Thoracic aorta (tissue), 2 donors: ENCODE data around the gene FYB1. TPM values are rescaled to one million over a fixed set of nuclear protein-coding genes. Genes with fewer than 3 reads are reported as not detected.

Experiments
- ATAC-seq: fragments of 150-250 bp; one replicate; pipeline ENCODE4 v1.8.0; 2017; ENCODE audit warnings: low read depth; ENCODE audit not compliant: insufficient number of reproducible peaks, low FRiP score
- DNase-seq: peaks from one replicate; pipeline ENCODE4 v3.0.0-alpha.2; 2020; ENCODE audit warnings: low spot score
- H3K27ac ChIP-seq, 2 donors: fragments of 200-600 bp; sonication (generic); 1 replicate in 1 of 2; 2 replicates in 1 of 2; pipeline ENCODE4 v1.5.1; 2016; ENCODE audit warnings: mild to moderate bottlenecking in 2 of 2, moderate library complexity in 2 of 2
- H3K27me3 ChIP-seq: fragments of 200-600 bp; sonication (generic); replicated peaks from 2 replicates; pipeline ENCODE4 v1.6.0; 2016; ENCODE audit warnings: mild to moderate bottlenecking; ENCODE audit not compliant: insufficient read depth
- H3K36me3 ChIP-seq: fragments of 200-600 bp; sonication (generic); one replicate; pipeline ENCODE4 v1.5.1; 2016
- H3K4me1 ChIP-seq, 2 donors: fragments of 200-600 bp; sonication (generic); 1 replicate in 1 of 2; 2 replicates in 1 of 2; pipeline versions ENCODE4 v1.5.1 to v1.6.0; 2016; ENCODE audit warnings: low read depth in 2 of 2, mild to moderate bottlenecking in 1 of 2; ENCODE audit not compliant: control insufficient read depth in 1 of 2
- H3K4me3 ChIP-seq: fragments of 200-600 bp; sonication (generic); 2 replicates; pipeline ENCODE4 v1.5.1; 2016; ENCODE audit warnings: mild to moderate bottlenecking
- H3K9me3 ChIP-seq: fragments of 200-600 bp; sonication (generic); 2 replicates; pipeline ENCODE4 v1.5.1; 2016
- total RNA-seq, 2 donors: library from RNA; depleted of rRNA; stranded (reverse); fragments of >200 nt; gene quantifications; one replicate each; pipeline versions ENCODE4 v1.1.0 to v1.2.3, GENCODE V29; 2016
- TF ChIP-seq, protein P1 (sequence below): fragments of 200-600 bp; sonication (generic); IDR thresholded peaks from one replicate; pipeline ENCODE4 v1.5.1; 2019; ENCODE audit warnings: antibody characterized with exemption

Gene FYB1
- total RNA-seq, 2 donors from 2014 or later: 12.9 to 29.8 TPM

DNA sequence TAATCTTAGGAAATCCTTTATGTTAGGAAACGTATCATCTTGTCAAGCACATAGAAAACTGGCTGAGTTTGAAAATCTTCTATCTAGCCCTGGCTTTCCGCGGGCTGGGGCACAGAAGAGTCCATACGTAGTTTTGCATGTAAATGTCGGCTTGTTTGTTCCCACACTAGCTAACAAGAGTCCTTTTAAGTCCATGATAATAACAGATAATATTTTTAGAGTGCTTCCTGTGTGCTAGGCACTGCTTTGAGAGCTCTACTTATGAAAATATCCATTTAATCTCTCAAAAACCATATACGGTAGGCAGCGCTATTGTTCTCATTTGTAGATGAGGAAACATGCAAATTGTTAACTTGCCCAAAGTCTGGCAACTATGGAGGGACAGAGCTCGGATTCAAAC lies 40.5 kb downstream of the FYB1 start:
- H3K4me1 ChIP-seq: no peaks in the 10 kb centered on the region
- H3K4me3 ChIP-seq: no peak overlapping the region
- DNase-seq: no peak
- no peak overlapping the region for H3K27ac ChIP-seq
- no peaks in the 10 kb centered on the region for H3K9me3 ChIP-seq
- no peaks in the 10 kb centered on the region for H3K36me3 ChIP-seq
- no peak for ATAC-seq
- no peaks in the 10 kb centered on the region for H3K27me3 ChIP-seq
- TF ChIP-seq, protein P1, sequence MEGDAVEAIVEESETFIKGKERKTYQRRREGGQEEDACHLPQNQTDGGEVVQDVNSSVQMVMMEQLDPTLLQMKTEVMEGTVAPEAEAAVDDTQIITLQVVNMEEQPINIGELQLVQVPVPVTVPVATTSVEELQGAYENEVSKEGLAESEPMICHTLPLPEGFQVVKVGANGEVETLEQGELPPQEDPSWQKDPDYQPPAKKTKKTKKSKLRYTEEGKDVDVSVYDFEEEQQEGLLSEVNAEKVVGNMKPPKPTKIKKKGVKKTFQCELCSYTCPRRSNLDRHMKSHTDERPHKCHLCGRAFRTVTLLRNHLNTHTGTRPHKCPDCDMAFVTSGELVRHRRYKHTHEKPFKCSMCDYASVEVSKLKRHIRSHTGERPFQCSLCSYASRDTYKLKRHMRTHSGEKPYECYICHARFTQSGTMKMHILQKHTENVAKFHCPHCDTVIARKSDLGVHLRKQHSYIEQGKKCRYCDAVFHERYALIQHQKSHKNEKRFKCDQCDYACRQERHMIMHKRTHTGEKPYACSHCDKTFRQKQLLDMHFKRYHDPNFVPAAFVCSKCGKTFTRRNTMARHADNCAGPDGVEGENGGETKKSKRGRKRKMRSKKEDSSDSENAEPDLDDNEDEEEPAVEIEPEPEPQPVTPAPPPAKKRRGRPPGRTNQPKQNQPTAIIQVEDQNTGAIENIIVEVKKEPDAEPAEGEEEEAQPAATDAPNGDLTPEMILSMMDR: no peak

DNA sequence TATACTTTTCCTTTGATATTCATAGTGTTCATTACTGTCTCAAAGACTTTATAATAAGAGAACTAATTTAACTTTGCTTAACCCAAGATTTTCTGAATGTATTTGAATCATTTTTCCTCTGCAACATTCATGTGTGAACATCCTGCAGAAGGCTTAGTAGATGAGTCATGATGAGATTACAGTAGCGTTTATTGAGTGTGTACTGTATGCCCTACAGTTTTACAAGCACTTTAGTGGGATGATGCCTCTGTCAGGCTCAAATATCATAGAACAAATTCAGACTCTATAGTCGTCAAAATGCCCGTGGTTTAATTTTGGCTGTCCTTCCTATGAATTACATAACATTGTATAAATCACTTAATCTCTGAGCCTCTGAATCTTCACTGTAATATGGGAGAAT lies 41.2 kb downstream of the FYB1 start:
- DNase-seq: no peak
- H3K27ac ChIP-seq: no peak overlapping the region
- H3K9me3 ChIP-seq: no peaks in the 10 kb centered on the region
- H3K36me3 ChIP-seq: no peaks in the 10 kb centered on the region
- no peaks in the 10 kb centered on the region for H3K27me3 ChIP-seq
- TF ChIP-seq, protein P1: no peak
- ATAC-seq: no peak
- H3K4me1 ChIP-seq: no peaks in the 10 kb centered on the region
- H3K4me3 ChIP-seq: no peak overlapping the region

- no peaks in the 10 kb centered on the region for H3K27me3 ChIP-seq
- DNase-seq (no peak), ATAC-seq (no peak)
- TF ChIP-seq, protein P1: no peak
- no peaks in the 10 kb centered on the region for H3K9me3 ChIP-seq
- H3K4me3 ChIP-seq: no peak overlapping the region
- H3K27ac ChIP-seq: no peak overlapping the region
- no peaks in the 10 kb centered on the region for H3K36me3 ChIP-seq
- no peaks in the 10 kb centered on the region for H3K4me1 ChIP-seq
These were observed 41.8 kb downstream of the FYB1 start for GRCh38 chr5:39177631-39177964.

DNA sequence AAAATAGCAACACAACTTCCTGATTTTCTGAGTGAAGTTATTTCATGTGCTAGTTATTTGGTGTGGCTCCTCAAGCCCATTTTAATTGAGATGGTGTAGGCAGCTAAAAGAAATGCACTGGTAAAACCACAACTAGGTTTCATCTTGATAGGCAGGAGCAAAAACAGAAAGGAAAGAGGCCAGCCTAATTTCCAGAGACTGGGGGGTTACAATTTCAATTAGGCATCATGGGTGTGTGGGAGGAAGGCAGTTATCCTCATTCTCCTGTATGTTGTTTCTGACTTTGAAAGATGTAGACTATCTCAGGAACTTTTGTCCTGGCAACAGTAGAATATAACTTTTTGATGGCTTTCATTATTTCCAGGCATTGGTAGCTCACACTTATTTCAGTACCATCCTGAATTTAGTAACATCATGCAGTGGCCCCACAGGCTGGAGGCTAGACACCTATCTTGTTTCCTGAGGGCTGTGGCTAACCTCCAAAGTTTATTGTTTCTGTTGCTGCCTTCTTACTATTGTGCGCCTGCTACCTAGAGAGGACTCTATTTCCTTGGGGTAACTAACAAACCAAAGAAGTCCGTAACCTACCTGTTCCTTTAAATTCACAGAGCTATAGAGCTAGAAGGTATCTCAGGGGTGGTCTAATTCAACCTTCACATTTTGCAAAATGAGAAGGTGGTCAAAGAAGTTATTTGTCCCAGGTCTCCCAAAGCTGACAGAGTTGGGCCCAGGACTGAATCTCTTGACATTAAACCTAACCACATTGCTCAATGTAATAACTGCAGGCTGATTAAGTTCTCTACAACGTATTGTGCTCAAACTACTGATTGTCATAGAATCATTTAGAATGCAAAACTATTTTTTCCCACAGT lies 42.4 kb downstream of the FYB1 start:
- TF ChIP-seq, protein P1: no peak
- H3K4me3 ChIP-seq: no peak overlapping the region
- no peaks in the 10 kb centered on the region for H3K4me1 ChIP-seq
- no peaks in the 10 kb centered on the region for H3K9me3 ChIP-seq
- no peak for DNase-seq
- no peaks in the 10 kb centered on the region for H3K27me3 ChIP-seq
- no peak overlapping the region for H3K27ac ChIP-seq
- ATAC-seq: no peak
- H3K36me3 ChIP-seq: no peaks in the 10 kb centered on the region

DNA sequence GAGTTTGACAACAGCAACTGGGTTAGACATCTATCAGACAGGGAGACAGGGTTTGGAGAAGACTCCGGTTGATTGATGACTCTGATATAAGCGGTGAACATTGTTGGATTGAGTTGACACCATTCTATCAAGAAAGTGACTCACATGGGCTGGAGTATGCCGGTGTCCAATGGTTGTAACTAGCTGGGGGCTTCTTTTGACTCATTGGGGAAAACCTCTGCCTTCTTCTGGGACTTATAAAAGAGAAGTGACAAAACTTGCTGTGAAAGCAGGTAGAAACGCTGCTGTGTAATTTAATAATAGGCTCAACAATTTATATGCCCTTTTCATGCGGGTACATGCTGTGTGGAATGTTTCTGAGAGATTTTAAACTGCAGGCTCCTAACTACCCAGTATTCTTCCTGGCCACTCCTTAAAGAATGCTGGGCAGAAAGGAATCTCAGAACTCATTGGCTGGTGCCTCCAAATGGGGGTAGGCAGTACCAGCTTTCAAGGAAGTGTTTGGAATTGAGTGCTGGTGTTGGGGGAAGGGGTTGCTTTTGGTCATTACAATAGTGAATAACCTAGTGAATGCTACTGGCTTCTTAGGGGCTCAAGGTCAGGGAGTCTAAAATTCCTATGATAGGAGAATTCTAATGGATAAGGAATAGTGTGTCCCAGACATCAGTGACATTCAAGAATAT lies 43.9 kb downstream of the FYB1 start:
- Histone ChIP-seq H3K9me3 (no peaks in the 10 kb centered on the region), H3K27me3 (no peaks in the 10 kb centered on the region), H3K36me3 (no peaks in the 10 kb centered on the region), H3K4me1 (no peaks in the 10 kb centered on the region), H3K4me3 (no peak overlapping the region), H3K27ac (no peak overlapping the region)
- ATAC-seq: no peak
- TF ChIP-seq, protein P1: no peak
- no peak for DNase-seq
